SK-N-SH (cell line): ENCODE data around the gene CAPN10.

Experiments
- EP300 ChIP-seq, 2 experiments: IDR thresholded peaks; 2 replicates each; pipeline versions ENCODE4 v1.4.0 to v1.6.1; 2012; ENCODE audit warnings: borderline replicate concordance in 1 of 2, low read depth in 1 of 2, low read length in 1 of 2
- EZH2phosphoT487 ChIP-seq: fragments of 200-600 bp; sonication (generic); IDR thresholded peaks from 2 replicates; pipeline ENCODE4 v1.6.1; 2017; ENCODE audit warnings: low read depth, mixed run types, mild to moderate bottlenecking, antibody characterized with exemption, moderate library complexity, borderline replicate concordance
- RAD21 ChIP-seq: IDR thresholded peaks from 2 replicates; pipeline ENCODE4 v1.6.1; 2012; ENCODE audit warnings: mild to moderate bottlenecking, low read length
- TF ChIP-seq, protein P1 (sequence below): fragments of 200-600 bp; sonication (generic); IDR thresholded peaks from 2 replicates; pipeline ENCODE4 v1.6.1; 2017; ENCODE audit warnings: antibody characterized with exemption, mild to moderate bottlenecking, moderate library complexity

DNA sequence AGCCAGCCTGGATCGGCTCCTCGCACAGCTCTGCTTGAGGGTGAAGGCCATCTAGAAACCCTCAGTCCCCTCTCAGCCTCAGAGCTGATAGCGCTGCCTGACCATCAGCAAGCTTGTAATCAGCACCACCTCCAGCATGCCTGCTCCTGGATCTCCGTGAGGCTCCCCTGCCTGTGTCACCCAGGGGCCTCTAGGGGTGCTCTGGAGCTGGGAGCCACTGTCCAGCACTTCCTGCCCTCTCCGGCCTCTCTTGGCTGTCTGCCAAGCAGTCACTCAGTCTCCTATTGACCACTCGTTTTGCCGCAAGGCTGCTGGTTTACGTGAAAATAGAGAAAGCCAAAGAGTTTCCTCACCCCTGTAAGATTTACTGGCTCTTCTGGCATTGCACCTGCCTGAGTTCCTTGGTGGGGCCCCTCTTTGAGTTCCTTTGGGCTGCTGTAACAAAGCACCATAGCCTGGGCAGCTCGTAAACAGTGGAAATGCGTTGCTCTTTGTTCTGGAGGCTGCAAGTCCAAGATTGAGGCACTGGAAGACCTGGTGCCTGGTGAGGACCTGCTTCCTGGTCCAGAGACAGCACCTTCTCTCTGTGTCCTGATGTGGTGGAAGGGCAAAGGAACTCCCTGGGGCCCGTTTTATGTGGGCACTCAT is 17.9 kb downstream of the CAPN10 start:
- TF ChIP-seq RAD21 (peak; percentile 69), EP300 (IDR thresholded peaks at IDR 0.05; ENCODE audit: borderline replicate concordance in 1 of 2, low read depth in 1 of 2, low read length in 1 of 2) (peak in 1 of 2 experiments; percentile 14; a peak in 1 of 4 replicates), EZH2phosphoT487 (no peak)
- TF ChIP-seq, protein P1, sequence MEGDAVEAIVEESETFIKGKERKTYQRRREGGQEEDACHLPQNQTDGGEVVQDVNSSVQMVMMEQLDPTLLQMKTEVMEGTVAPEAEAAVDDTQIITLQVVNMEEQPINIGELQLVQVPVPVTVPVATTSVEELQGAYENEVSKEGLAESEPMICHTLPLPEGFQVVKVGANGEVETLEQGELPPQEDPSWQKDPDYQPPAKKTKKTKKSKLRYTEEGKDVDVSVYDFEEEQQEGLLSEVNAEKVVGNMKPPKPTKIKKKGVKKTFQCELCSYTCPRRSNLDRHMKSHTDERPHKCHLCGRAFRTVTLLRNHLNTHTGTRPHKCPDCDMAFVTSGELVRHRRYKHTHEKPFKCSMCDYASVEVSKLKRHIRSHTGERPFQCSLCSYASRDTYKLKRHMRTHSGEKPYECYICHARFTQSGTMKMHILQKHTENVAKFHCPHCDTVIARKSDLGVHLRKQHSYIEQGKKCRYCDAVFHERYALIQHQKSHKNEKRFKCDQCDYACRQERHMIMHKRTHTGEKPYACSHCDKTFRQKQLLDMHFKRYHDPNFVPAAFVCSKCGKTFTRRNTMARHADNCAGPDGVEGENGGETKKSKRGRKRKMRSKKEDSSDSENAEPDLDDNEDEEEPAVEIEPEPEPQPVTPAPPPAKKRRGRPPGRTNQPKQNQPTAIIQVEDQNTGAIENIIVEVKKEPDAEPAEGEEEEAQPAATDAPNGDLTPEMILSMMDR, result peak; percentile 48
